ENCODE results near the gene IFT74. TPM values are rescaled to one million over a fixed set of nuclear protein-coding genes. Genes with fewer than 3 reads are reported as not detected.
A peak's percentile ranks its signal among the peaks of the same experiment; 100 is the strongest.

IFT74 gene
- total and polyA plus RNA-seq, 2 of the 13 experiments (the other 11 are each of a cell fraction or from before 2014, with no cell fraction given), result 4.2 to 12.3 TPM

DNA sequence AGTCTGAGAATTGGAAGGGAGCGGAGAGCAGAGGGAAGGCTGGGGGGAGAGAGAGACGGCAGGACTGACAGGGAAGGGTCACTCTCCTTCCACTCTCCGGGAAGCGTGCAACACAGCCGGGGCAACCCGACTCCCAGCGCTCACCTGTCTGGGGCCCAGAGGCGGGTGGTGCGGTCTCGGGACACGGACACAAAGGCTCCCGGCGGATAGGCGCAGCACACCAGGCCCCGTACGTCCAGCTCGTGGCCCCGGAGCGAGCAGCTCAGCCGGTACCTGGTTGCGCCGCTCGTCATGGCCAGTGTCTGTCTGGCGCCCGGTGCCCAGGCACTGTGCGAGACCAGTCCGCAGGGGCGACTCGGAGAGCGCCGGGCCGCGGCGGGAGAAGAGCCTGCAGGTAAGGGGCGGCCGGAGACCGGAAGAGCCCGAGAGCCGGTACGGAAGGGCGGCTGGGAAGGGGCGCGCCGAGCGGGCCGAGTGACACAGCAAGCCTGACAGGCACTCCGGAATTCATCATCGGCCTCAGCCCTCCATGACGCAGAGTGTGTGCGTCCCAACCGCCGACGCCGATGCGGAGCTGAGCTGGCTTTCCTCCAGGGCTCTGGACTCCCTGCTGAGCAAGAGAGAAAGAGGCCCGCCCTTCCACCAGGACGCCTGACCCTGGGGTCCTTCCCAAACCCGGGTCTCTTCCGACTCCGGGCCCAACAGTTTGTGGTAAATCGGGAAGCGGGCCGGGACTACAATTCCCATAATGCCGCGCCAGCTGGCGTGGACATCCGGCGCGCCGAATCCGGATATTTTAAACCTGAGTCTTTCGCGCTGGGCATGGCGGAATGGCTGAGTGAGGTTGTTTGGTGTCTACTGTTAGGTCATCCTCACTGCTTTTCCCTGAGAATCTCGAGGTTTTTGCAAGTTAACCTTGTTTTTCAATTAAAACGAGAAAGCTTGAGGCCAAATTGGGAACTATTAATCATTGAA lies 9.2 kb upstream of the IFT74 start, which contains the start of gene PLAA (continued):
- TF ChIP-seq ZNF577 (CRISPR knock-in tag; IDR thresholded peaks at IDR 0.05; ENCODE audit: borderline replicate concordance, low read depth), result 0 out of 2 replicates have a peak, but pooled peaks have one; percentile 39
- TF ChIP-seq ZNF546 (CRISPR knock-in tag; conservative IDR thresholded peaks at IDR 0.05), result no peak
- TF ChIP-seq ZSCAN22 (CRISPR knock-in tag; IDR thresholded peaks at IDR 0.05), result no peak
- TF ChIP-seq, protein P1, sequence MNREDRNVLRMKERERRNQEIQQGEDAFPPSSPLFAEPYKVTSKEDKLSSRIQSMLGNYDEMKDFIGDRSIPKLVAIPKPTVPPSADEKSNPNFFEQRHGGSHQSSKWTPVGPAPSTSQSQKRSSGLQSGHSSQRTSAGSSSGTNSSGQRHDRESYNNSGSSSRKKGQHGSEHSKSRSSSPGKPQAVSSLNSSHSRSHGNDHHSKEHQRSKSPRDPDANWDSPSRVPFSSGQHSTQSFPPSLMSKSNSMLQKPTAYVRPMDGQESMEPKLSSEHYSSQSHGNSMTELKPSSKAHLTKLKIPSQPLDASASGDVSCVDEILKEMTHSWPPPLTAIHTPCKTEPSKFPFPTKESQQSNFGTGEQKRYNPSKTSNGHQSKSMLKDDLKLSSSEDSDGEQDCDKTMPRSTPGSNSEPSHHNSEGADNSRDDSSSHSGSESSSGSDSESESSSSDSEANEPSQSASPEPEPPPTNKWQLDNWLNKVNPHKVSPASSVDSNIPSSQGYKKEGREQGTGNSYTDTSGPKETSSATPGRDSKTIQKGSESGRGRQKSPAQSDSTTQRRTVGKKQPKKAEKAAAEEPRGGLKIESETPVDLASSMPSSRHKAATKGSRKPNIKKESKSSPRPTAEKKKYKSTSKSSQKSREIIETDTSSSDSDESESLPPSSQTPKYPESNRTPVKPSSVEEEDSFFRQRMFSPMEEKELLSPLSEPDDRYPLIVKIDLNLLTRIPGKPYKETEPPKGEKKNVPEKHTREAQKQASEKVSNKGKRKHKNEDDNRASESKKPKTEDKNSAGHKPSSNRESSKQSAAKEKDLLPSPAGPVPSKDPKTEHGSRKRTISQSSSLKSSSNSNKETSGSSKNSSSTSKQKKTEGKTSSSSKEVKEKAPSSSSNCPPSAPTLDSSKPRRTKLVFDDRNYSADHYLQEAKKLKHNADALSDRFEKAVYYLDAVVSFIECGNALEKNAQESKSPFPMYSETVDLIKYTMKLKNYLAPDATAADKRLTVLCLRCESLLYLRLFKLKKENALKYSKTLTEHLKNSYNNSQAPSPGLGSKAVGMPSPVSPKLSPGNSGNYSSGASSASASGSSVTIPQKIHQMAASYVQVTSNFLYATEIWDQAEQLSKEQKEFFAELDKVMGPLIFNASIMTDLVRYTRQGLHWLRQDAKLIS (CRISPR knock-in tag; IDR thresholded peaks at IDR 0.05), result 0 out of 2 replicates have a peak, but pooled peaks have one; percentile 24
- TF ChIP-seq PHB2 (IDR thresholded peaks at IDR 0.05; ENCODE audit: partially characterized antibody), result no peak
- TF ChIP-seq, protein P2, sequence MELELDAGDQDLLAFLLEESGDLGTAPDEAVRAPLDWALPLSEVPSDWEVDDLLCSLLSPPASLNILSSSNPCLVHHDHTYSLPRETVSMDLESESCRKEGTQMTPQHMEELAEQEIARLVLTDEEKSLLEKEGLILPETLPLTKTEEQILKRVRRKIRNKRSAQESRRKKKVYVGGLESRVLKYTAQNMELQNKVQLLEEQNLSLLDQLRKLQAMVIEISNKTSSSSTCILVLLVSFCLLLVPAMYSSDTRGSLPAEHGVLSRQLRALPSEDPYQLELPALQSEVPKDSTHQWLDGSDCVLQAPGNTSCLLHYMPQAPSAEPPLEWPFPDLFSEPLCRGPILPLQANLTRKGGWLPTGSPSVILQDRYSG (CRISPR knock-in tag; IDR thresholded peaks at IDR 0.05), result no peak
- peak; percentile 84 for TF ChIP-seq ZNF782 (CRISPR knock-in tag; IDR thresholded peaks at IDR 0.05; ENCODE audit: borderline replicate concordance)
- no peak; the same call in 1 of the 2 replicates for TF ChIP-seq ZNF124 (CRISPR knock-in tag; IDR thresholded peaks at IDR 0.05)
- TF ChIP-seq ZNF660 (CRISPR knock-in tag; IDR thresholded peaks at IDR 0.05; ENCODE audit: borderline replicate concordance, low read depth), result no peak
- no peak for TF ChIP-seq MTA3 (CRISPR knock-in tag; IDR thresholded peaks at IDR 0.05)
- TF ChIP-seq MAF1 (CRISPR knock-in tag; IDR thresholded peaks at IDR 0.05; ENCODE audit: borderline replicate concordance), result no peak
- TF ChIP-seq, protein P3, sequence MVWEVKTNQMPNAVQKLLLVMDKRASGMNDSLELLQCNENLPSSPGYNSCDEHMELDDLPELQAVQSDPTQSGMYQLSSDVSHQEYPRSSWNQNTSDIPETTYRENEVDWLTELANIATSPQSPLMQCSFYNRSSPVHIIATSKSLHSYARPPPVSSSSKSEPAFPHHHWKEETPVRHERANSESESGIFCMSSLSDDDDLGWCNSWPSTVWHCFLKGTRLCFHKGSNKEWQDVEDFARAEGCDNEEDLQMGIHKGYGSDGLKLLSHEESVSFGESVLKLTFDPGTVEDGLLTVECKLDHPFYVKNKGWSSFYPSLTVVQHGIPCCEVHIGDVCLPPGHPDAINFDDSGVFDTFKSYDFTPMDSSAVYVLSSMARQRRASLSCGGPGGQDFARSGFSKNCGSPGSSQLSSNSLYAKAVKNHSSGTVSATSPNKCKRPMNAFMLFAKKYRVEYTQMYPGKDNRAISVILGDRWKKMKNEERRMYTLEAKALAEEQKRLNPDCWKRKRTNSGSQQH (CRISPR knock-in tag; IDR thresholded peaks at IDR 0.05; ENCODE audit: low read depth), result no peak
- TF ChIP-seq, protein P4, sequence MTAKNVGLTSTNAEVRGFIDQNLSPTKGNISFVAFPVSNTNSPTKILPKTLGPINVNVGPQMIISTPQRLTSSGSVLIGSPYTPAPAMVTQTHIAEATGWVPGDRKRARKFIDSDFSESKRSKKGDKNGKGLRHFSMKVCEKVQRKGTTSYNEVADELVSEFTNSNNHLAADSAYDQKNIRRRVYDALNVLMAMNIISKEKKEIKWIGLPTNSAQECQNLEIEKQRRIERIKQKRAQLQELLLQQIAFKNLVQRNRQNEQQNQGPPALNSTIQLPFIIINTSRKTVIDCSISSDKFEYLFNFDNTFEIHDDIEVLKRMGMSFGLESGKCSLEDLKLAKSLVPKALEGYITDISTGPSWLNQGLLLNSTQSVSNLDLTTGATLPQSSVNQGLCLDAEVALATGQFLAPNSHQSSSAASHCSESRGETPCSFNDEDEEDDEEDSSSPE (CRISPR knock-in tag; IDR thresholded peaks at IDR 0.05), result peak; percentile 94
- TF ChIP-seq ARNTL (CRISPR knock-in tag; IDR thresholded peaks at IDR 0.05), result peak; percentile 64; the same call in 1 of the 2 replicates
- no peak for TF ChIP-seq ISX (CRISPR knock-in tag; conservative IDR thresholded peaks at IDR 0.05)
- no peak for TF ChIP-seq DPF2 (CRISPR knock-in tag; IDR thresholded peaks at IDR 0.05; ENCODE audit: borderline replicate concordance, low read depth)
- no peak for TF ChIP-seq RELA (CRISPR knock-in tag; IDR thresholded peaks at IDR 0.05)
- TF ChIP-seq ERF (CRISPR knock-in tag; IDR thresholded peaks at IDR 0.05), result 0 out of 2 replicates have a peak, but pooled peaks have one; percentile 37
- TF ChIP-seq, protein P5, sequence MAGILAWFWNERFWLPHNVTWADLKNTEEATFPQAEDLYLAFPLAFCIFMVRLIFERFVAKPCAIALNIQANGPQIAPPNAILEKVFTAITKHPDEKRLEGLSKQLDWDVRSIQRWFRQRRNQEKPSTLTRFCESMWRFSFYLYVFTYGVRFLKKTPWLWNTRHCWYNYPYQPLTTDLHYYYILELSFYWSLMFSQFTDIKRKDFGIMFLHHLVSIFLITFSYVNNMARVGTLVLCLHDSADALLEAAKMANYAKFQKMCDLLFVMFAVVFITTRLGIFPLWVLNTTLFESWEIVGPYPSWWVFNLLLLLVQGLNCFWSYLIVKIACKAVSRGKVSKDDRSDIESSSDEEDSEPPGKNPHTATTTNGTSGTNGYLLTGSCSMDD (CRISPR knock-in tag; IDR thresholded peaks at IDR 0.05), result no peak

All from HepG2 (cell line).